Measurements from ENCODE around the gene ARHGEF19. TPM values are rescaled to one million over a fixed set of nuclear protein-coding genes. Genes with fewer than 3 reads are reported as not detected.
"Not testable (repeated sequence)": the region's sequence is repeated elsewhere in the genome, so short reads cannot be mapped to it uniquely, and the experiment has no call there.

Gene ARHGEF19
- polyA plus RNA-seq, 6 donors from 2014 or later, result 7.0 to 10.8 (median 8.1) TPM

DNA sequence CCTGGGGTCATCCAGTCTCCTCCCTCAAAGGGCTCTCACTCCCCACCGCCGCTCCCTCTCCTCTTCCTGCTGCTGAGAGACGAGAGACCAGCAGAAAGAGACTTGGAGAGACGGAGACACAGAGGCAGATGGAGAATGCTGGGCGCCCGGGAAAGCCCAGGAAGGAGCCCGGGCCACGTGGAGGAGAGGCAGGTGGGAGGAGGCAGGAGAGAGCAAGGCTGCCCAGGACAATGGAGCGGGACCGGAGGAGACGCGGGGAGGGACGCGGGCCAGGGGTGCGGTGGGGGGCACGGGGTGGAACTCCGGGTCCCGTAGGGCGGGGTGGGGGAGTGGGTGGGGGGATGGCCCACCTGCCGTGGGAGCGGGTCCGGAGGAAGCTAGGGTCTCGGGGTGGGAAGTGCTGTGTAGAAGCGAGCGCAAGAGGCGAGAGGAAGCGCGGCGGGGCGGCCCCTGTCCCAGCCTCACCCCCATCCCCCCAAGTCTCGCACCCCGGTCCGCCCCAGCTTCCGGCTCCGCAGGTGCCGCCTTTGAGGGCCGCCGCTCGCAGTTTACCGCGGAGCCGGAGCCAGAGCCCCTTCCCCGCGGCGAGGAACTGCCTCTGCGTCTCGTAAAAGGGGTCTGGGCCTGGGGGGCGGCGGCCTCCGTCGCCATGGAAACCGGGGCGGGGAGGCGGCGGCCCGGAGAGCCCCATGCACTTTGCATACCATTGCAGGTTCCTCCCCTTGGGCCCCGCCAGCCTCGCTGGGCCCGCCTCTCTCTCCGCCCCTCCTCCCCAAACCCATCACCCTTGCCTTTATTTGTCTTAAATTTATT is 44.9 kb downstream of the ARHGEF19 start:
- H3K9me3 Mint-ChIP-seq, result peaks cover 0 to 1% (median 0%) of the 10 kb centered on the region in 7 donors
- H3K36me3 Mint-ChIP-seq, result no peaks in the 10 kb centered on the region
- peaks cover 0 to 14% (median 3%) of the 10 kb centered on the region in 3 donors for H3K27me3 Mint-ChIP-seq
- ATAC-seq (ENCODE audit: low read depth in 2 of 2) (peak; percentile 91 to 92), DNase-seq (peak; percentile 82)
- H3K4me3 Mint-ChIP-seq, result peak overlapping the region; percentile 74 to 90 (median 84)
- peak overlapping the region in 2 of 6 donors; percentile 54 to 66 for H3K27ac Mint-ChIP-seq
- H3K4me1 Mint-ChIP-seq, result peaks cover 25 to 48% (median 30%) of the 10 kb centered on the region in 3 donors

DNA sequence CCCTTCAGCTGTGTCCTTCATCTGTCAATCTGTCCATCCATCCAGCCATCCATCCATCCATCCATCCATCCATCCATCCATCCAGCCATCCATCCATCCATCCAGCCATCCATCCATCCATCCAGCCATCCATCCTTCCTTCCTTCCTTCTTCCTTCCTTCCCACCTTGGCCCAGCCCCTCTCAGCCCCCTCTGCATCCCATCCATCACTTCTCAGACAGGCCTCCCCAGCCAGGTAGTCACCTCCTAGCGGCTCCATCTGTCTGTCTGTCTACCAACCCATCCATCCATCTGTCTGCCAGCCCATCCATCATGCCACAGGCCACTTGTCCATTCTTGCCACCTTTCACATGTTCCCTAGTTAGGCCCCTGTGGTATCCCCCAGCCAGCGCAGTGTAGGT is 46.3 kb downstream of the ARHGEF19 start:
- peak overlapping the region in 3 of 6 donors; percentile 57 to 80 (median 80) for H3K27ac Mint-ChIP-seq
- peak overlapping the region in 3 of 8 donors; percentile 7 to 68 (median 50) for H3K4me3 Mint-ChIP-seq
- H3K4me1 Mint-ChIP-seq, result peaks cover 30 to 57% (median 30%) of the 10 kb centered on the region in 3 donors

DNA sequence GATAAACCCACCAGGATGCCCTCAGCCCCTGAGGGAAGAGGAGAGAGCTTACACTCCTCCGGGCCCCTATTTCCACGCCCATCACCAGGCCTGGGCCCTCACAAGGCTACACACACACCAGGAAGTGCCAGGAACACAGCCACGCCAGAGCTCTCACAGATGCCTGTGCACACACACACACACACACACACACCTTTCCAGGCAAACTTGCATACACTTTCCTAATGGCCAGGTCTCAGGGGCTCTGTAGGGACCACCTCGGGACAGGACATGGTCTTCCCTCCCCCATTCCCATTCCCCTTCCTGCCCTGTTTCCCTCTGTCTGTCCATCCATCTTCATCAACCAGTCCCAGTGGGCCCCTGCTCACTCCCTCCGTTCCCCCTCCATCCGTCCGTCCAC is 46.9 kb downstream of the ARHGEF19 start:
- no peak for ATAC-seq (ENCODE audit: low read depth in 2 of 2)
- Mint-ChIP-seq H3K4me1 (peaks cover 30 to 56% (median 30%) of the 10 kb centered on the region in 3 donors), H3K27me3 (peaks cover 0 to 5% (median 3%) of the 10 kb centered on the region in 3 donors), H3K9me3 (peaks cover 0 to 1% (median 0%) of the 10 kb centered on the region in 7 donors), H3K27ac (peak overlapping the region in 4 of 6 donors; percentile 8 to 70 (median 27)), H3K4me3 (peak overlapping the region in 3 of 8 donors; percentile 21 to 50 (median 31)), H3K36me3 (no peaks in the 10 kb centered on the region)
- no peak for DNase-seq

More for the DNA sequence above, 46.3 kb downstream of the ARHGEF19 start:
- DNase-seq (no peak), ATAC-seq (ENCODE audit: low read depth in 2 of 2) (no peak)
- Mint-ChIP-seq H3K36me3 (no peaks in the 10 kb centered on the region), H3K27me3 (peaks cover 0 to 8% (median 3%) of the 10 kb centered on the region in 3 donors), H3K9me3 (peaks cover 0 to 1% (median 0%) of the 10 kb centered on the region in 7 donors)

DNA sequence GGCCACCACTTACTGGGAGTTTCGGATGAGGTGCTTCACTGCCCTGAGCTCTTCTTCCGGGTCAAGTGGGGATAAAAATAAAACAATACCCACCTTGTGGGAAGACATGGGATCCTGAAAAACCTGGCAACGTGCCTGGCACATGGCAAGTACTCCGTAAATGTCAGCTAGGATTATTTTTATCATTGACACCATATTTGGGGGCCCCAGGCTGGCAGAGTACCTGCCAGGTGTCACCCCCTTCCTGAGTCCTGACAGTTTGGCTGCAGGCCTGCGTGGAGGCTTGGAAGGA is 47.4 kb downstream of the ARHGEF19 start:
- peaks cover 30 to 56% (median 30%) of the 10 kb centered on the region in 3 donors for H3K4me1 Mint-ChIP-seq
- H3K36me3 Mint-ChIP-seq, result no peaks in the 10 kb centered on the region
- no peak for DNase-seq
- no peak for ATAC-seq (ENCODE audit: low read depth in 2 of 2)
- peaks cover 0 to 5% (median 3%) of the 10 kb centered on the region in 3 donors for H3K27me3 Mint-ChIP-seq
- H3K4me3 Mint-ChIP-seq, result peak overlapping the region in 1 of 8 donors; percentile 69
- H3K27ac Mint-ChIP-seq, result peak overlapping the region in 3 of 6 donors; percentile 59 to 70 (median 60)
- H3K9me3 Mint-ChIP-seq, result peaks cover 0 to 1% (median 0%) of the 10 kb centered on the region in 7 donors

DNA sequence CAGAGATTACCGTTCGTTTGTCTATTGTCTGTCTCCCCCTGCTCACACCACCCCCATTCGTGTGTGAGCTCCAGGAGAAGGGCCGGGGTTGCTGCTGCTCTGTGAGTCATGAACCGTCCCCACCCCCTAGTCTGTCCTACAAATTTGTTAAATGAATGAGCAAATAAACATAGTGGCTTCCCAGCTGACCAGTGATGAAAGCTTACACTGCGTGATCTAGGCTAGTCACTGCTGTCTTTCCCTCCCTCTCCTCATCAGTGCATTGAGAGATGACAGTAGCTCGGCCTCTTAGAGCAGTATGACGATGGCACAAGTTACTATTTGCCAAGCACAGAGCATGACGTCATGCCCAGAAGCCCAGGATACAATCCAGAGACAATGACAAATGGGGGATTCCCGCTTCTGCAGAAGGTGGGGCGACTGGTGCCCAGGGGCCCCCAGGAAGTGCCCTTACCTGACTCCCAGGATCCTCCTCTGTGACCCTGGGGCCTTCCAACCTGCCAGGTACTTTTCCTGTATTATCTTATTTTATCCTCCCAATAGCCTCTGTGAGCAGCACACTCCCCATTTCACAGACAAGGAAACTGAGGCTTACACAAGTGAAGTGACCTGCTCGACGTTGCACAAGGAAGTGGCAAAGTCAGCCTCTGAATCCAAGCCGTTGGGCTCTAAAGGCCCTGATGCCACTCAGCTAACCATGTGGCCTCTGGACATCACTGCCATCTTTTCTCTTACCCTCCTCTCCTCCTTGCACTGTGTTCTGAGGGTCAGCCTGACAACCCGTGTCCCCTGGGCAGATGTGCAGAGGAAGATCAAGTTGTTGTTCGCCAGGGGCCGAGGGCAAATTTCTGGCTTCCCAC is 48.0 kb downstream of the ARHGEF19 start:
- ATAC-seq (ENCODE audit: low read depth in 2 of 2) (no peak), DNase-seq (no peak)
- Mint-ChIP-seq H3K9me3 (peaks cover 0 to 1% (median 0%) of the 10 kb centered on the region in 7 donors), H3K4me1 (peaks cover 26 to 52% (median 30%) of the 10 kb centered on the region in 3 donors), H3K4me3 (peak overlapping the region in 4 of 8 donors; percentile 3 to 69 (median 35)), H3K36me3 (no peaks in the 10 kb centered on the region), H3K27ac (peak overlapping the region in 2 of 6 donors; percentile 26 to 70), H3K27me3 (peaks cover 0 to 5% (median 3%) of the 10 kb centered on the region in 3 donors)

DNA sequence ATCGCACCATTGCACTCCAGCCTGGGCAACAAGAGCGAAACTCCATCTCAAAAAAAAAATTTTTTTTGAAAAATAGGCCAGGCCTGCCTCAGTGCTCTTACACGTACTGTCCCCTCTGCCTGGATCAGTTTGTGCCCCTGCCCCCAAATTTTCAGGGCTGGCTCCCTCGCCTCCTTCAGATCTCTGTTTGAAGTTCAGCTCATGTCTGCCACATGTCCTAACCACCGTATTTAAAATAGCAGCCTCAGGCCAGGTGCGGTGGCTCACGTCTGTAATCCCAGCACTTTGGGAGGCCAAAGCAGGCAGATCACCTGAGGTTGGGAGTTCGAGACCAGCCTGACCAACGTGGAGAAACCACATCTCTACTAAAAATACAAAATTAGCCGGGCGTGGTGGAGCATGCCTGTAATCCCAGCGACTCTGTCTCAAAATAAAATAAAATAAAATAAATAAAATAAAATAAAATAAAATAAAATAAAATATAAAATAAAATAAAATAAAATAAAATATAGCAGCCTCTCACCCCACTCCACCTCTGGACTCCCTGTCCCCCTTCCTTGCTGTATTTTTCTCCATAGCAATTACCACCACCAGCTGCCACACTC is 48.7 kb downstream of the ARHGEF19 start:
- H3K27ac Mint-ChIP-seq, result peak overlapping the region in 1 of 6 donors; percentile 26
- not testable (repeated sequence) for H3K36me3 Mint-ChIP-seq; DNase-seq; H3K27me3 Mint-ChIP-seq; H3K9me3 Mint-ChIP-seq; ATAC-seq (ENCODE audit: low read depth in 2 of 2)
- peaks cover 19 to 44% (median 24%) of the 10 kb centered on the region in 3 donors for H3K4me1 Mint-ChIP-seq
- peak overlapping the region in 3 of 8 donors; percentile 38 to 62 (median 47) for H3K4me3 Mint-ChIP-seq

DNA sequence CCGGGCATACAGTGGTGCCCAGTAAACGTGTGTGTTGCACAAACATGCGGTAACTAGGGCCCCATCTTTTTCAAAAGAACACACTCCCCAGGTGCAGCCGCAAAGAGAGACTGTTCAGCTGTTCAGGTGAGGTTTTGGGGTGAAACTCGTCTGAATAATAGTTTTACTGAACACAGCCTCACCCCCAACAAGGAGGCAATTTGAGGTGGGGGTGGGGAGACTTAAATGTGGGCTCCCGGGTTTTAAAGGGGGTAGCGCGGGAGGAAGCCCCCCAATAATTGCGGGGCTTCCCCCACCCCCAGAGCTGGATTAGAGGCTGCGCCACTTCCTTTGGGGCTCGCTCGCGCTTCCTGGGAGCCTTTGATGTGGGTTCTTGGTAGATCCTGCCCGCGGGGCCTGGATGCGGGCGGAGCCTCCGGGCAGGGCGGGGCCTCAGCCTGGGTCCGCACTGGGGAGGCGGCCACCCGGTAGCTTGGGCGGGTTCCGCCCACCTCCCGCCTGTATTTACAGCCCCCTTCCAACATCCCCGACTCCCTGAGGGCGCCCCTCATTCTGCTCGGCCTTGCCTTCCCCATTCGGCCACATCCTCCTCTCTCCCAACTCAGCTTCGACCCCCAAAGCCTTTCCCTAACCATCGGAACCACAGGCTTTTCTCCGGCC is 50.2 kb downstream of the ARHGEF19 start:
- H3K27ac Mint-ChIP-seq, result peak overlapping the region in 2 of 6 donors; percentile 19 to 57
- DNase-seq, result no peak
- H3K36me3 Mint-ChIP-seq, result no peaks in the 10 kb centered on the region
- peaks cover 15 to 40% (median 19%) of the 10 kb centered on the region in 3 donors for H3K4me1 Mint-ChIP-seq
- ATAC-seq (ENCODE audit: low read depth in 2 of 2), result peak; percentile 60 to 63
- H3K4me3 Mint-ChIP-seq, result peak overlapping the region in 6 of 8 donors; percentile 55 to 88 (median 74)
- H3K27me3 Mint-ChIP-seq, result peaks cover 0 to 6% (median 3%) of the 10 kb centered on the region in 3 donors
- H3K9me3 Mint-ChIP-seq, result peaks cover 0 to 1% (median 0%) of the 10 kb centered on the region in 7 donors

DNA sequence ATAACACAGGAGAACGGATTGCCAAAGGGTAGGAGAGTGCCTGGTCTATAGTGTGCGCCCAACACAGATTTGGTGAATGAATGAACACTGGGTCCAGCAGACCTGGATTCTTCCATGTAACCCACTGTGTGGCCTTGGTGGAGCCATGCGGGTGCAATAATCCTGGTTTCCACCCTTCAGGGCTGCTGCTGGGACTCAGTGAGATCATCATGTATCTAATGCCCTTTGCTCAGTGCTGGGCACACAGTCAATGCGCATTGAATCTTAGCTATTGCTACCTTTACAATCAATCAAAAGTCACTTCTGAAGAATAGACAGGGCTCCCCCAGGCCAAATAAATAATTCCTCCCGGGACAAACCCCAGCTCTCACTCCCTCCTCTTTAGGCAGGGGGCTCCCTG is 50.7 kb downstream of the ARHGEF19 start:
- Mint-ChIP-seq H3K4me3 (peak overlapping the region in 4 of 8 donors; percentile 25 to 72 (median 48)), H3K36me3 (no peaks in the 10 kb centered on the region), H3K4me1 (peaks cover 15 to 43% (median 19%) of the 10 kb centered on the region in 3 donors), H3K27ac (peak overlapping the region in 1 of 6 donors; percentile 5), H3K9me3 (peaks cover 0 to 1% (median 0%) of the 10 kb centered on the region in 7 donors), H3K27me3 (peaks cover 0 to 11% (median 3%) of the 10 kb centered on the region in 3 donors)
- DNase-seq (no peak), ATAC-seq (ENCODE audit: low read depth in 2 of 2) (no peak)

DNA sequence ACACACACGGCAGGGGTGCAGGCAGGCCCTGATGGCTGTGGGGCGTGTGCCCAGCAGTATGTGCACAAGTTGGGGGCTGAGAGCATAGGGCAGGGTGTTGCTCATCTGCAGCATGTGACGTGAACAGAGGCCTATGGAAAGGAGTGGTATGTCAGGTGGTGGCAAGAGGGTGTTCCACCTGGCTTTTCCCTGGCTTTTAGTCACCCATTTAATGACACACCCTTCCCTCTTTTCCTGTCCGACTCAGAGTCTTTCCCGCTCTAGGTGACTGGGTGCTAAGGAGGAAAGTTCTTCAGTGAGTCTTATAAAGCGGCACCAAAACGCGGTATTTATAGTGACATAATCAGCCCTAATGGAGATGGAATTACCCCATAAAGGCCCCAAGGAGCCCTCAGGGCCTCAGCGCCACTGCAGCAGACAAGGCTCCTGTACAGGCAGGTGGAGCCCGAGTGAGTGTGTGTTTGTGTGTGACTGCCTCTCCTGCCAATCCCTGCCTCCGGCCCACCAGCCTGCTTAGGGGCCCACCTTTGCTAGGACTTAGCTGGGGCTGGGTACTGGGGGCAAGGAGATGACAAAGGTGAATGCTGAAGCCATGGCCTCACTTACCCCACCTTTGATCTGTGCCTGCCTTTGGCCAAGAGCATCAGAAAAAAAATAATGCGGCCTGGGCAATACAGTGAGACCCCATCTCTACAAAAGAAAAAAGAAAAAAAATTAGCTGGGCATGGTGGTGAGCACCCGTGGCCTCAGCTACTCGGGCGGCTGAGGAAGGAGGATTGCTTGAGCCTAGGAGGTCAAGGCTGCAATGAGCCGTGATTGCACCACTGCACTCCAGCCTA is 53.2 kb downstream of the ARHGEF19 start:
- ATAC-seq (ENCODE audit: low read depth in 2 of 2) (no peak), DNase-seq (no peak)
- Mint-ChIP-seq H3K36me3 (no peaks in the 10 kb centered on the region), H3K27me3 (peaks cover 0 to 29% (median 6%) of the 10 kb centered on the region in 3 donors), H3K4me3 (peak overlapping the region in 1 of 8 donors; percentile 36), H3K9me3 (no peaks in the 10 kb centered on the region), H3K27ac (peak overlapping the region in 1 of 6 donors; percentile 65), H3K4me1 (peaks cover 15 to 37% (median 26%) of the 10 kb centered on the region in 3 donors)

DNA sequence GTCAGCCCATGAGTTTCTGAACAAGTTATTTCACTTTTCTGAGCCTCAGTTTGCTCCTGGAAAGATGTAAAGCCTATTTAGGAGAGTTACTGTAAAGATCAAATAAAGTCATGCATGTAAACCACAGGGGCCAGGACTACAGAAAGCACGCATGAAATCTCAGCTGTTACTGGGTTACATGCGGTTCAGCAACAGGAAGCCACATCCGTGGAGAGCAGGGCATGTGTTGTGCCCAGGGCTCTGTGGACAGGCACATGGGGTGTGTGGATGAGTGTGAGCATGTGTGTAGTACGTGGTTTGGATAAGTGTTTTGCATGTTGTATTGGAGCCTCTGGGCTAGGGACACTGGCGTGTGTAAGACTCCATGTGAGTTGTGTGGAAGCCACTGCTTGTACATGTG is 54.4 kb downstream of the ARHGEF19 start:
- Mint-ChIP-seq H3K27ac (peak overlapping the region in 2 of 6 donors; percentile 16 to 65), H3K9me3 (no peaks in the 10 kb centered on the region), H3K36me3 (no peaks in the 10 kb centered on the region), H3K4me1 (peaks cover 15 to 41% (median 38%) of the 10 kb centered on the region in 3 donors), H3K4me3 (no peak overlapping the region), H3K27me3 (peaks cover 6 to 41% (median 9%) of the 10 kb centered on the region in 3 donors)
- peak in 1 of 2 donors; percentile 22 for ATAC-seq (ENCODE audit: low read depth in 2 of 2)
- no peak for DNase-seq

DNA sequence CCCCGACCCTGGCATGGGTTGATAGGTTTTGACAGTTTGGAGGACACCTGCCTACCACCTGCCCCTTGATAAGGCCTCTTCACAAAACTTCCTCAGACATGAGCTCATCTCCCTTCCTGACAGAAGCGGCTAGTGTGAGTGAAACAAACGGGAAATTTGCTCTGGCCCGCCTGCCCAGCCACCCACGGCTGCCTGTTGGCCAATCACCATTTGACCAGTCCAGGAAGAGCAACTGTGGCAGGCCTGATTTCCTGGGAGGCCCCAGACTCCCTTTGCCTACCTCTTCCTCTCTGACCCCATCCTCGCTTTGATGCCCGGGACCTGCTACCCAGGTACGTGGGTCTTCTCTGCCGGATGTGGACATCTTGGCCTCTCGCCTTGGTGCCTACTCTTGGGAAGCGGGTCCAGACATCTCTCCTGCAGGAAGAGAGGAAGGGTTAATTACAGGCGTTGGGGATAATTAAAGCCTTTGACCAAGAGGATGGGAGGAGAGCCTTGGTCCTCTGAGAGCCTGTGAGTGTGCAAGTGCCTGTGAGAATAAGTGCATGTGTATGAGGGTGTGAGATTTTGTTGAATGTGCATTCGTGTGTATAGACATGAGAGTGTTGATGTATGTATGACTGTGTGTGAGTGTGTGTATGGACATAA is 55.5 kb downstream of the ARHGEF19 start:
- Mint-ChIP-seq H3K4me1 (peaks cover 13 to 39% (median 34%) of the 10 kb centered on the region in 3 donors), H3K4me3 (peak overlapping the region in 4 of 8 donors; percentile 64 to 81 (median 78)), H3K27ac (peak overlapping the region in 2 of 6 donors; percentile 25 to 38), H3K27me3 (peaks cover 10 to 51% (median 15%) of the 10 kb centered on the region in 3 donors), H3K36me3 (no peaks in the 10 kb centered on the region), H3K9me3 (no peaks in the 10 kb centered on the region)
- no peak for ATAC-seq (ENCODE audit: low read depth in 2 of 2)
- DNase-seq, result no peak

All from naive B cell (primary cell).